Panc1 (cell line): ENCODE measurements around the gene LYSMD2. TPM values are rescaled to one million over a fixed set of nuclear protein-coding genes. Genes with fewer than 3 reads are reported as not detected.

Source experiments
- ATAC-seq: fragments of 200-7000 bp; cut with Tn5 transposase; 2 replicates; pipeline ENCODE4 v1.9.1; 2020; ENCODE audit warnings: mild to moderate bottlenecking, moderate library complexity
- BruUV-seq: library from RNA; stranded (reverse); fragments of 400-500 nt; replicated peaks from 2 replicates; lab custom pipeline; 2021; lab: Mats Ljungman, UMichigan
- CTCF ChIA-PET: fragments of 300-600 bp; sonication (Branson Sonifier 250); formaldehyde crosslinking; loops from one replicate; lab custom pipeline; 2022; ENCODE audit warnings: antibody characterized with exemption; lab: Charles Lee
- POLR2A ChIA-PET: fragments of 300-600 bp; sonication (Branson Sonifier 250); formaldehyde crosslinking; loops from one replicate; lab custom pipeline; 2022; ENCODE audit warnings: antibody characterized with exemption; lab: Charles Lee
- DNase-seq: peaks from one replicate; pipeline ENCODE4 v3.0.0-alpha.2; 2010; ENCODE audit warnings: low read depth, low spot score
- H3K27ac ChIP-seq: 2 replicates; pipeline ENCODE4 v1.5.1; 2011; ENCODE audit warnings: mild to moderate bottlenecking, low read length, inconsistent platforms
- H3K27me3 ChIP-seq: fragments of 200-500 bp; sonication (Bioruptor generic); 2 replicates; pipeline ENCODE4 v1.6.0; 2014; ENCODE audit warnings: low read length, inconsistent platforms; ENCODE audit not compliant: control insufficient read depth, insufficient read depth
- H3K36me3 ChIP-seq: fragments of 200-500 bp; sonication (Bioruptor generic); 2 replicates; pipeline ENCODE4 v1.5.1; 2014; ENCODE audit warnings: inconsistent platforms, mild to moderate bottlenecking, low read length, moderate library complexity; ENCODE audit not compliant: control insufficient read depth, insufficient read depth
- H3K4me1 ChIP-seq: 2 replicates; pipeline ENCODE4 v1.5.1; 2011; ENCODE audit warnings: inconsistent platforms, mild to moderate bottlenecking, low read length, moderate library complexity; ENCODE audit not compliant: control insufficient read depth, insufficient read depth
- H3K4me3 ChIP-seq, 2 experiments: 2 replicates each; pipeline ENCODE4 v1.5.1; 2011 to 2012; ENCODE audit warnings: low read depth in 2 of 2, low read length in 2 of 2, mild to moderate bottlenecking in 2 of 2, inconsistent platforms in 1 of 2, moderate library complexity in 1 of 2
- H3K9me3 ChIP-seq: fragments of 200-500 bp; sonication (Bioruptor generic); 2 replicates; pipeline ENCODE4 v1.5.1; 2014; ENCODE audit warnings: low read depth, mild to moderate bottlenecking, inconsistent platforms, low read length, moderate library complexity; ENCODE audit not compliant: control insufficient read depth, insufficient read depth
- POLR2AphosphoS5 ChIP-seq: IDR thresholded peaks from 2 replicates; pipeline ENCODE4 v1.6.1; 2012; ENCODE audit warnings: mild to moderate bottlenecking, low read depth, low read length, moderate library complexity
- SIN3A ChIP-seq: IDR thresholded peaks from 2 replicates; pipeline ENCODE4 v1.6.1; 2012; ENCODE audit warnings: low read depth, mild to moderate bottlenecking, low read length, moderate library complexity, borderline replicate concordance; ENCODE audit not compliant: insufficient read depth
- TCF7L2 ChIP-seq: IDR thresholded peaks from 2 replicates; pipeline ENCODE4 v1.6.1; 2011; ENCODE audit warnings: mild to moderate bottlenecking, low read depth, low read length, inconsistent platforms
- in situ Hi-C: cut with HindIII; loops from 2 replicates; pipeline ENCODE4 v1.10.0; 2016; ENCODE audit warnings: low sequenced_read_pairs, low pct_unique_long_range_greater_than_20kb
- intact Hi-C: fragments of 100-400 bp; cut with micrococcal nuclease; formaldehyde crosslinking; loops from one replicate; pipeline ENCODE4 v1.10.0; 2022; ENCODE audit not compliant: unreplicated experiment
- total RNA-seq: library from RNA; stranded (reverse); gene quantifications from one replicate; pipeline ENCODE4 v1.2.1, GENCODE V29; 2021; ENCODE audit not compliant: unreplicated experiment
- TF ChIP-seq, protein P1 (sequence below), 2 experiments: IDR thresholded peaks; 2 replicates each; pipeline ENCODE4 v1.6.1; 2011 to 2012; ENCODE audit warnings: low read depth in 2 of 2, control low read depth in 1 of 2, low read length in 1 of 2, mild to moderate bottlenecking in 1 of 2, moderate library complexity in 1 of 2; ENCODE audit not compliant: insufficient read depth in 1 of 2
- TF ChIP-seq, protein P2 (sequence below): fragments of 450-650 bp; IDR thresholded peaks from 2 replicates; pipeline ENCODE4 v1.5.1; 2017; ENCODE audit warnings: mild to moderate bottlenecking

Gene LYSMD2
- total RNA-seq, 1 experiment from 2014 or later, result 17.2 TPM

DNA sequence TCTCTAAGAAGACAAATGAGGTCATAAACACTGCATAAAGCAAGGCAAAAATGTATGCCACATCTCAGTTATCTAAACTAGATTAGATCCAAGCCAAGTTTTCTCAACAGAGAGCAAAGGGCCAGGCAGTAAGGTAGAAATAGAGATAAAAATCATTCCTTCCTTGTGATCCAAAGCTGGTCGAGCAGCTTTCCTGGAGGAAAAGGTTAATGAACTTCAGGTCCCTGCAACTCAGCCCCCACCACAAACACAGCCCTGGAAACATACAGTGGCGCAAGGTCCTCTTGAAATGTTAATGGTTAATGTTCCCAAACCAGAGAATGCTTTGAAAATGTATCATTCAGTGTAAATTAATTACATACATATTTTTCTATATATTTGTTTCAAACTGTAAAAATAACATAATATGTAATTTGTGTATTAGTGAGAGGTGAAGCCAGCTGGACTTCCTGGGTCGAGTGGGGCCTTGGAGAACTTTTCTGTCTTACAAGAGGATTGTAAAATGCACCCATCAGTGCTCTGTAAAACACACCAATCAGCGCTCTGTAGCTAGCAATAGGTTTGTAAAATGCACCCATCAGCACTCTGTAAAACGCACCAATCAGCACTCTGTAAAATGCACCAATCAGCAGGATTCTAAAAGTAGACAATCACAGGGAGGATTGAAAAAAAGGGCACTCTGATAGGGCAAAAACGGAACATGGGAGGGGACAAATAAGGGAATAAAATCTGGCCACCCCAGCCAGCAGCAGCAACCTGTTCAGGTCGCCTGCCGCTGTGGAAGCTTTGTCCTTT, 17.1 kb downstream of the LYSMD2 start:
- H3K27ac ChIP-seq, result no peak overlapping the region
- no peak overlapping the region for H3K4me3 ChIP-seq
- H3K4me1 ChIP-seq, result no peaks in the 10 kb centered on the region
- CTCF ChIA-PET, result no interaction called here
- POLR2A ChIA-PET, result no interaction called here
- no peaks in the 10 kb centered on the region for H3K27me3 ChIP-seq
- TF ChIP-seq, protein P1, sequence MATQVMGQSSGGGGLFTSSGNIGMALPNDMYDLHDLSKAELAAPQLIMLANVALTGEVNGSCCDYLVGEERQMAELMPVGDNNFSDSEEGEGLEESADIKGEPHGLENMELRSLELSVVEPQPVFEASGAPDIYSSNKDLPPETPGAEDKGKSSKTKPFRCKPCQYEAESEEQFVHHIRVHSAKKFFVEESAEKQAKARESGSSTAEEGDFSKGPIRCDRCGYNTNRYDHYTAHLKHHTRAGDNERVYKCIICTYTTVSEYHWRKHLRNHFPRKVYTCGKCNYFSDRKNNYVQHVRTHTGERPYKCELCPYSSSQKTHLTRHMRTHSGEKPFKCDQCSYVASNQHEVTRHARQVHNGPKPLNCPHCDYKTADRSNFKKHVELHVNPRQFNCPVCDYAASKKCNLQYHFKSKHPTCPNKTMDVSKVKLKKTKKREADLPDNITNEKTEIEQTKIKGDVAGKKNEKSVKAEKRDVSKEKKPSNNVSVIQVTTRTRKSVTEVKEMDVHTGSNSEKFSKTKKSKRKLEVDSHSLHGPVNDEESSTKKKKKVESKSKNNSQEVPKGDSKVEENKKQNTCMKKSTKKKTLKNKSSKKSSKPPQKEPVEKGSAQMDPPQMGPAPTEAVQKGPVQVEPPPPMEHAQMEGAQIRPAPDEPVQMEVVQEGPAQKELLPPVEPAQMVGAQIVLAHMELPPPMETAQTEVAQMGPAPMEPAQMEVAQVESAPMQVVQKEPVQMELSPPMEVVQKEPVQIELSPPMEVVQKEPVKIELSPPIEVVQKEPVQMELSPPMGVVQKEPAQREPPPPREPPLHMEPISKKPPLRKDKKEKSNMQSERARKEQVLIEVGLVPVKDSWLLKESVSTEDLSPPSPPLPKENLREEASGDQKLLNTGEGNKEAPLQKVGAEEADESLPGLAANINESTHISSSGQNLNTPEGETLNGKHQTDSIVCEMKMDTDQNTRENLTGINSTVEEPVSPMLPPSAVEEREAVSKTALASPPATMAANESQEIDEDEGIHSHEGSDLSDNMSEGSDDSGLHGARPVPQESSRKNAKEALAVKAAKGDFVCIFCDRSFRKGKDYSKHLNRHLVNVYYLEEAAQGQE (IDR thresholded peaks at IDR 0.05; ENCODE audit: insufficient read depth in 1 of 2, low read depth in 2 of 2, low read length in 1 of 2), result no peak
- TF ChIP-seq TCF7L2 (no peak), SIN3A (no peak), POLR2AphosphoS5 (no peak)
- TF ChIP-seq, protein P2, sequence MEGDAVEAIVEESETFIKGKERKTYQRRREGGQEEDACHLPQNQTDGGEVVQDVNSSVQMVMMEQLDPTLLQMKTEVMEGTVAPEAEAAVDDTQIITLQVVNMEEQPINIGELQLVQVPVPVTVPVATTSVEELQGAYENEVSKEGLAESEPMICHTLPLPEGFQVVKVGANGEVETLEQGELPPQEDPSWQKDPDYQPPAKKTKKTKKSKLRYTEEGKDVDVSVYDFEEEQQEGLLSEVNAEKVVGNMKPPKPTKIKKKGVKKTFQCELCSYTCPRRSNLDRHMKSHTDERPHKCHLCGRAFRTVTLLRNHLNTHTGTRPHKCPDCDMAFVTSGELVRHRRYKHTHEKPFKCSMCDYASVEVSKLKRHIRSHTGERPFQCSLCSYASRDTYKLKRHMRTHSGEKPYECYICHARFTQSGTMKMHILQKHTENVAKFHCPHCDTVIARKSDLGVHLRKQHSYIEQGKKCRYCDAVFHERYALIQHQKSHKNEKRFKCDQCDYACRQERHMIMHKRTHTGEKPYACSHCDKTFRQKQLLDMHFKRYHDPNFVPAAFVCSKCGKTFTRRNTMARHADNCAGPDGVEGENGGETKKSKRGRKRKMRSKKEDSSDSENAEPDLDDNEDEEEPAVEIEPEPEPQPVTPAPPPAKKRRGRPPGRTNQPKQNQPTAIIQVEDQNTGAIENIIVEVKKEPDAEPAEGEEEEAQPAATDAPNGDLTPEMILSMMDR, result no peak
- ATAC-seq, result no peak
- BruUV-seq, result no TSS peak
- H3K36me3 ChIP-seq, result peaks cover 2% of the 10 kb centered on the region
- intact Hi-C loops (no loop called here), in situ Hi-C loops (no loop called here)
- H3K9me3 ChIP-seq, result no peaks in the 10 kb centered on the region
- DNase-seq, result no peak

GRCh38 chr15:51718746-51719145, 18.7 kb downstream of the LYSMD2 start:
- Histone ChIP-seq H3K4me1 (no peaks in the 10 kb centered on the region), H3K36me3 (peaks cover 2% of the 10 kb centered on the region), H3K9me3 (no peaks in the 10 kb centered on the region), H3K4me3 (no peak overlapping the region), H3K27ac (no peak overlapping the region), H3K27me3 (no peaks in the 10 kb centered on the region)
- in situ Hi-C loops, result no loop called here
- CTCF ChIA-PET, result no interaction called here
- POLR2A ChIA-PET, result no interaction called here
- intact Hi-C loops, result no loop called here
- ATAC-seq, result no peak
- BruUV-seq, result no TSS peak
- TF ChIP-seq, protein P2, result no peak
- DNase-seq, result no peak
